Testis (tissue), 2 donors: ENCODE measurements around the gene CCDC194.

Source experiments
- CTCF ChIP-seq, 3 experiments: fragments of 450-650 bp in 2 of 3; fragments of 200-600 bp in 1 of 3; sonication (generic) in 1 of 3; IDR thresholded peaks; one replicate each; pipeline ENCODE4 v1.5.1; 2016 to 2019; ENCODE audit warnings: antibody characterized with exemption in 3 of 3, mild to moderate bottlenecking in 2 of 3, moderate library complexity in 1 of 3
- POLR2A ChIP-seq: fragments of 450-650 bp; IDR thresholded peaks from one replicate; pipeline ENCODE4 v1.6.1; 2017; ENCODE audit warnings: antibody characterized with exemption, mild to moderate bottlenecking, moderate library complexity

DNA sequence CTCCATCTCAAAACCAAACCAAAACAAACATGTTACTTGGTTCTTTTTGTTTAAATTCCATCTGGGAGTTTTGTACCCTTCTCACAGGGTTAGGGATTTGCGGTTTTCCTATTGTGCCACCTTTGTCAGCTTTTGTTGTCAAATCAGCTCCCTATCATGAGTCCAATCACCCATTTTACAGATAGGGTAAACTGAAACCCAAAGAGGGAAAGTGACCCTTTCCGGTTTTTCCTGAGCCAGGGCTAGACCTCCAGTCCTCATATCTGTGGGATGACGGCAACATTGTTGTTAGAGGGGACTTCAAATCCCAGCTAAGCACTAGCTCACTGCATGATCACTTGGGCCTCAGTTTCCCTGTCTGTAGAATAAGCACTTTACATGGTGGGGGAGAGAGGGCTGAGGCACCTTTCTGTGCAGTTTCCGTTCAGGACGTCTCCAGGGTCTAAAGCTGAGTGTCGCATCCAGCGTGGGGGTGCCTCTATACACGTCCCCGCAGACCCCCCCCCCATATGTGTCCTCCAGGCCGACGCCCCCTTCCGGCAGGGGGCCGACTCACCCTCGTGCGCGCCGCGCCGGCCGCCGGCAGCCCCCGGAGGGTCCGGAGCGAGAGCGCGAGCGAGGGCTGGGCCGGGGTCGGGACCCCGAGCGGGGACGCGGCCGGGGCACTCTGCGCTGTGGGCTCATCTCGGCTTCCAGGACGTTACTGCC lies 3.9 kb downstream of the CCDC194 start:
- no peak for TF ChIP-seq CTCF (IDR thresholded peaks at IDR 0.05)
- TF ChIP-seq POLR2A = no peak
